ENCODE results near the gene CCDC89.

GRCh38 chr11:85643191-85643614, 42.8 kb downstream of the CCDC89 start:
- TF ChIP-seq CTCF (IDR thresholded peaks at IDR 0.05) (no peak), EP300 (IDR thresholded peaks at IDR 0.05) (no peak)

Data from tibial nerve (tissue), 4 donors.